B cell (primary cell): Measurements from ENCODE around the gene TMED9. TPM values are rescaled to one million over a fixed set of nuclear protein-coding genes. Genes with fewer than 3 reads are reported as not detected.

Experiments
- ATAC-seq: fragments of 200-7000 bp; cut with Tn5 transposase; one replicate; pipeline ENCODE4 v1.10.0; 2021; ENCODE audit warnings: low read depth, mild to moderate bottlenecking, moderate number of reproducible peaks, moderate library complexity
- CTCF ChIA-PET: fragments of 350-600 bp; sonication (Branson Sonifier 250); formaldehyde crosslinking; loops from one replicate; lab custom pipeline; 2021; ENCODE audit warnings: antibody characterized with exemption, inconsistent platforms; lab: Charles Lee
- POLR2A ChIA-PET: fragments of 350-600 bp; sonication (Branson Sonifier 250); formaldehyde crosslinking; loops from one replicate; lab custom pipeline; 2021; ENCODE audit warnings: antibody characterized with exemption; lab: Charles Lee
- DNase-seq: peaks from one replicate; pipeline ENCODE4 v3.0.0; 2013
- H2AFZ ChIP-seq: 2 replicates; pipeline ENCODE4 v1.6.1; 2012; ENCODE audit warnings: mild to moderate bottlenecking, low read depth, low read length; ENCODE audit not compliant: insufficient read depth, poor library complexity, severe bottlenecking
- H3K27ac ChIP-seq, 2 donors: 1 replicate in 1 of 2; 2 replicates in 1 of 2; pipeline ENCODE4 v1.5.1; 2012 to 2013; ENCODE audit warnings: low read length in 2 of 2, mild to moderate bottlenecking in 2 of 2, moderate library complexity in 1 of 2
- H3K27me3 ChIP-seq, 4 experiments: fragments of 200-600 bp in 1 of 4; sonication (generic) in 1 of 4; replicated peaks in 1 of 4; 1 replicate in 2 of 4; 2 replicates in 2 of 4; pipeline versions ENCODE4 v1.6.1 to v1.7.0; 2013 to 2016; ENCODE audit warnings: low read length in 3 of 4, mild to moderate bottlenecking in 2 of 4, mixed read lengths in 1 of 4, moderate library complexity in 1 of 4; ENCODE audit not compliant: insufficient read depth in 4 of 4, control insufficient read depth in 3 of 4; ENCODE audit errors: control extremely low read depth in 1 of 4
- H3K36me3 ChIP-seq, 2 experiments: replicated peaks in 1 of 2; 1 replicate in 1 of 2; 2 replicates in 1 of 2; pipeline versions ENCODE4 v1.6.1 to v1.7.1; 2013; ENCODE audit warnings: low read length in 1 of 2; ENCODE audit not compliant: insufficient read depth in 2 of 2, control insufficient read depth in 1 of 2; ENCODE audit errors: control extremely low read depth in 1 of 2, extremely low read depth in 1 of 2
- H3K4me1 ChIP-seq, 2 donors: fragments of 200-600 bp in 1 of 2; sonication (generic) in 1 of 2; 1 replicate in 1 of 2; 2 replicates in 1 of 2; pipeline versions ENCODE4 v1.5.1 to v1.6.1; 2013 to 2017; ENCODE audit warnings: low read length in 2 of 2; ENCODE audit not compliant: control insufficient read depth in 2 of 2, insufficient read depth in 2 of 2
- H3K4me2 ChIP-seq: replicated peaks from 2 replicates; pipeline ENCODE3; 2012; ENCODE audit warnings: mild to moderate bottlenecking, low read depth, low read length; ENCODE audit not compliant: poor library complexity, severe bottlenecking
- H3K4me3 ChIP-seq, 5 experiments: fragments of 200-600 bp in 1 of 5; sonication (generic) in 1 of 5; 1 replicate in 3 of 5; 2 replicates in 2 of 5; pipeline versions ENCODE4 v1.5.1 to v1.7.0; 2011 to 2016; ENCODE audit warnings: low read length in 4 of 5, mild to moderate bottlenecking in 4 of 5, low read depth in 2 of 5, control low read depth in 1 of 5, moderate library complexity in 1 of 5; ENCODE audit not compliant: insufficient read depth in 1 of 5; ENCODE audit errors: control extremely low read depth in 1 of 5, extremely low read depth in 1 of 5
- H3K79me2 ChIP-seq: fragments of 200-600 bp; sonication (generic); one replicate; pipeline ENCODE4 v1.6.0; 2016; ENCODE audit warnings: low read length; ENCODE audit not compliant: control insufficient read depth, insufficient read depth
- H3K9ac ChIP-seq: fragments of 200-600 bp; sonication (generic); 2 replicates; pipeline ENCODE4 v1.6.1; 2017; ENCODE audit warnings: mild to moderate bottlenecking, low read length, moderate library complexity
- H3K9me3 ChIP-seq, 3 donors: one replicate each; pipeline versions ENCODE4 v1.6.1 to v1.7.1; 2013; ENCODE audit warnings: low read length in 2 of 3; ENCODE audit not compliant: control insufficient read depth in 2 of 3, insufficient read depth in 1 of 3; ENCODE audit errors: control extremely low read depth in 1 of 3
- H4K20me1 ChIP-seq: 2 replicates; pipeline ENCODE4 v1.6.0; 2012; ENCODE audit warnings: mild to moderate bottlenecking, low read length; ENCODE audit not compliant: insufficient read depth, control insufficient read depth, poor library complexity, severe bottlenecking
- H3K27ac Mint-ChIP-seq: one replicate; pipeline ENCODE4 v1.8.0; 2021; ENCODE audit warnings: mixed read lengths
- H3K27me3 Mint-ChIP-seq: one replicate; pipeline ENCODE4 v1.8.0; 2021; ENCODE audit warnings: mixed read lengths
- H3K4me1 Mint-ChIP-seq: one replicate; pipeline ENCODE4 v1.8.0; 2021; ENCODE audit warnings: mixed read lengths
- H3K4me3 Mint-ChIP-seq: one replicate; pipeline ENCODE4 v1.8.0; 2021; ENCODE audit warnings: mixed read lengths
- H3K9me3 Mint-ChIP-seq: one replicate; pipeline ENCODE4 v1.8.0; 2022; ENCODE audit warnings: mixed read lengths; ENCODE audit not compliant: insufficient read depth
- CTCF ChIP-seq: fragments of 200-600 bp; IDR thresholded peaks from one replicate; pipeline ENCODE4 v1.8.0; 2022; ENCODE audit warnings: antibody characterized with exemption, mild to moderate bottlenecking
- EZH2 ChIP-seq: IDR thresholded peaks from 2 replicates; pipeline ENCODE4 v1.6.1; 2012; ENCODE audit warnings: borderline replicate concordance, low read depth, mild to moderate bottlenecking, moderate library complexity, low read length; ENCODE audit not compliant: insufficient read depth, poor library complexity, severe bottlenecking
- WGBS: methylation state at CpG from one replicate; pipeline ENCODE4 v1.1.5; 2013; ENCODE audit warnings: missing lambda C conversion rate; ENCODE audit not compliant: insufficient coverage; 5-methylcytosine and 5-hydroxymethylcytosine counted together
- intact Hi-C: fragments of 100-400 bp; cut with micrococcal nuclease; formaldehyde crosslinking; loops from one replicate; pipeline ENCODE4 v1.10.0; 2022
- polyA plus RNA-seq: library from polyadenylated mRNA; depleted of rRNA; stranded (reverse); fragments of >200 nt; gene quantifications from 2 replicates; pipeline ENCODE4 v1.2.3, GENCODE V29; 2012
- total RNA-seq, 2 donors: library from RNA; stranded (reverse); fragments of 120-200 nt in 1 of 2; gene quantifications; 1 replicate in 1 of 2; 2 replicates in 1 of 2; pipeline versions ENCODE4 v1.2.3 to v1.2.4, GENCODE V29; 2013 to 2022

TMED9 gene
- total and polyA plus RNA-seq, 2 donors (not counting 1 experiment from before 2014, with no cell fraction given): 54.7 to 67.6 TPM

GRCh38 chr5:177601577-177602457 lies 9.8 kb downstream of the TMED9 start:
- intact Hi-C loops: loop anchor here (2.0 to 10.0 kb wide), 4 partner anchors 47 to 300 kb away; partner anchors contain the start of genes F12, FAM193B, LMAN2 and PFN3
- ATAC-seq (no peak), DNase-seq (no peak)
- Mint-ChIP-seq H3K27me3 (no peaks in the 10 kb centered on the region), H3K9me3 (no peaks in the 10 kb centered on the region), H3K4me3 (peak overlapping the region; percentile 95), H3K27ac (peak overlapping the region; percentile 78), H3K4me1 (peaks cover 35% of the 10 kb centered on the region)
- H4K20me1 ChIP-seq: no peaks in the 10 kb centered on the region
- H3K79me2 ChIP-seq: no peaks in the 10 kb centered on the region
- peaks cover 14 to 27% of the 10 kb centered on the region in 2 donors for H3K4me1 ChIP-seq
- CTCF ChIA-PET: interaction anchor here (1.2 kb wide), 2 partner anchors 9 to 198 kb away, joined by 3 to 4 read pairs; partner anchors contain the start of gene TMED9
- H3K36me3 ChIP-seq: no peaks in the 10 kb centered on the region
- no peak overlapping the region for H3K9ac ChIP-seq
- TF ChIP-seq EZH2 (no peak), CTCF (no peak)
- H3K27ac ChIP-seq: peak overlapping the region in 1 of 2 donors; percentile 94
- no peak overlapping the region for H3K4me3 ChIP-seq
- no peaks in the 10 kb centered on the region for H3K27me3 ChIP-seq
- H3K4me2 ChIP-seq: no peak overlapping the region
- POLR2A ChIA-PET: no interaction called here
- no peak overlapping the region for H2AFZ ChIP-seq
- 96% methylated on average over 8 of the region's 13 CpGs for WGBS
- H3K9me3 ChIP-seq: no peaks in the 10 kb centered on the region

- intact Hi-C loops: loop anchor here (5.0 to 10.0 kb wide), 2 partner anchors 198 to 300 kb away; partner anchors contain the start of genes F12, PFN3, PRELID1 and RAB24
- POLR2A ChIA-PET: interaction anchor here (0.6 kb wide), 1 partner anchor 25 kb away, joined by 3 read pairs; no protein-coding TSS in a partner anchor
These were observed 10.4 kb downstream of the TMED9 start for GRCh38 chr5:177602458-177602830.

More at GRCh38 chr5:177602458-177602830, 10.4 kb downstream of the TMED9 start:
- Histone ChIP-seq H3K79me2 (no peaks in the 10 kb centered on the region), H4K20me1 (no peaks in the 10 kb centered on the region), H3K4me3 (no peak overlapping the region), H3K9ac (no peak overlapping the region), H3K4me1 (peaks cover 18 to 32% of the 10 kb centered on the region in 2 donors), H3K4me2 (no peak overlapping the region), H3K27me3 (no peaks in the 10 kb centered on the region), H2AFZ (no peak overlapping the region), H3K36me3 (no peaks in the 10 kb centered on the region), H3K9me3 (no peaks in the 10 kb centered on the region), H3K27ac (no peak overlapping the region)
- 96% methylated on average over 4 of the region's 4 CpGs for WGBS
- no peak for ATAC-seq
- H3K27me3 Mint-ChIP-seq: no peaks in the 10 kb centered on the region
- peaks cover 40% of the 10 kb centered on the region for H3K4me1 Mint-ChIP-seq
- CTCF ChIA-PET: interaction anchor here (0.9 to 1.1 kb wide), 2 partner anchors 87 to 599 kb away, joined by 3 read pairs; no protein-coding TSS in a partner anchor
- no peak for TF ChIP-seq CTCF
- TF ChIP-seq EZH2: no peak
- H3K27ac Mint-ChIP-seq: no peak overlapping the region
- H3K9me3 Mint-ChIP-seq: no peaks in the 10 kb centered on the region
- no peak overlapping the region for H3K4me3 Mint-ChIP-seq
- DNase-seq: no peak
